ENCODE measurements around the gene FEZ2. TPM values are rescaled to one million over a fixed set of nuclear protein-coding genes. Genes with fewer than 3 reads are reported as not detected.

Gene FEZ2
- total and polyA plus RNA-seq, 12 donors, result 13.9 to 103 (median 63.5) TPM

- H3K36me3 ChIP-seq (replicated peaks in 1 of 2), result peaks cover 0 to 28% of the 10 kb centered on the region in 2 donors
- intact Hi-C loops (cut with DNase I), result no loop called here
- WGBS, 4 donors, result 95 to 99% (median 97%) methylated on average over 7 of the region's 7 CpGs
Observed at GRCh38 chr2:36515538-36515937, 82.4 kb downstream of the FEZ2 start.

GRCh38 chr2:36513661-36514060, 84.3 kb downstream of the FEZ2 start:
- no peaks in the 10 kb centered on the region for H3K4me1 ChIP-seq (replicated peaks in 1 of 2)
- H3K27me3 ChIP-seq, result no peaks in the 10 kb centered on the region
- intact Hi-C loops (cut with DNase I), result no loop called here
- DNase-seq, result no peak
- no peak for TF ChIP-seq POLR2A (IDR thresholded peaks at IDR 0.05)
- TF ChIP-seq, protein P1, sequence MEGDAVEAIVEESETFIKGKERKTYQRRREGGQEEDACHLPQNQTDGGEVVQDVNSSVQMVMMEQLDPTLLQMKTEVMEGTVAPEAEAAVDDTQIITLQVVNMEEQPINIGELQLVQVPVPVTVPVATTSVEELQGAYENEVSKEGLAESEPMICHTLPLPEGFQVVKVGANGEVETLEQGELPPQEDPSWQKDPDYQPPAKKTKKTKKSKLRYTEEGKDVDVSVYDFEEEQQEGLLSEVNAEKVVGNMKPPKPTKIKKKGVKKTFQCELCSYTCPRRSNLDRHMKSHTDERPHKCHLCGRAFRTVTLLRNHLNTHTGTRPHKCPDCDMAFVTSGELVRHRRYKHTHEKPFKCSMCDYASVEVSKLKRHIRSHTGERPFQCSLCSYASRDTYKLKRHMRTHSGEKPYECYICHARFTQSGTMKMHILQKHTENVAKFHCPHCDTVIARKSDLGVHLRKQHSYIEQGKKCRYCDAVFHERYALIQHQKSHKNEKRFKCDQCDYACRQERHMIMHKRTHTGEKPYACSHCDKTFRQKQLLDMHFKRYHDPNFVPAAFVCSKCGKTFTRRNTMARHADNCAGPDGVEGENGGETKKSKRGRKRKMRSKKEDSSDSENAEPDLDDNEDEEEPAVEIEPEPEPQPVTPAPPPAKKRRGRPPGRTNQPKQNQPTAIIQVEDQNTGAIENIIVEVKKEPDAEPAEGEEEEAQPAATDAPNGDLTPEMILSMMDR (IDR thresholded peaks at IDR 0.05), result no peak
- 88 to 100% (median 94%) methylated on average over 2 of the region's 2 CpGs for WGBS, 4 donors
- no peaks in the 10 kb centered on the region for H3K9me3 ChIP-seq (replicated peaks in 1 of 3)
- H3K27ac ChIP-seq, result no peak overlapping the region
- H3K4me3 ChIP-seq, result no peak overlapping the region
- peaks cover 0 to 28% of the 10 kb centered on the region in 2 donors for H3K36me3 ChIP-seq (replicated peaks in 1 of 2)

More at GRCh38 chr2:36515538-36515937, 82.4 kb downstream of the FEZ2 start:
- Histone ChIP-seq H3K27me3 (no peaks in the 10 kb centered on the region), H3K27ac (no peak overlapping the region), H3K4me3 (no peak overlapping the region), H3K9me3 (replicated peaks in 1 of 3) (no peaks in the 10 kb centered on the region), H3K4me1 (replicated peaks in 1 of 2) (no peaks in the 10 kb centered on the region)
- no peak for DNase-seq
- no peak for TF ChIP-seq POLR2A (IDR thresholded peaks at IDR 0.05)
- TF ChIP-seq, protein P1 (IDR thresholded peaks at IDR 0.05), result no peak

DNA sequence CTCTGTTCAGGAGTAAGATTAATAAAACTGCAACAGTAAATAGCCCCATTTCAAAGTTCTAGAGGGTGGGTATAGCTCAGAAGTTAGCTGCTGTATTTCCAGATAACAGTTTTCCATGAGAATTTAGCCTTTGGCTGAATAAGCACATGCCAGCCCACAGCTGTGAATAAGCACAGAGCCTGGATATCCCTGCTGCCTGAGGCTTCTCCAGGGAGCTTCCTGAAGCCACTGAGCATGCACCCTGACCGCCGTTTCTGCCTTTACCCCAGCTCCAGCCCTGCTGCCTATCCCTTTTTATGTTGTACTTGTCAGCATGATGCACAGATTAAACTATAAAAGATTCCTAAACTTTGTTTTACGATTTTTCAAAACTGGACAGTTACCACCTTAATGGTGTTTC, 85.3 kb downstream of the FEZ2 start:
- H3K36me3 ChIP-seq (replicated peaks in 1 of 2), result peaks cover 0 to 28% of the 10 kb centered on the region in 2 donors

DNA sequence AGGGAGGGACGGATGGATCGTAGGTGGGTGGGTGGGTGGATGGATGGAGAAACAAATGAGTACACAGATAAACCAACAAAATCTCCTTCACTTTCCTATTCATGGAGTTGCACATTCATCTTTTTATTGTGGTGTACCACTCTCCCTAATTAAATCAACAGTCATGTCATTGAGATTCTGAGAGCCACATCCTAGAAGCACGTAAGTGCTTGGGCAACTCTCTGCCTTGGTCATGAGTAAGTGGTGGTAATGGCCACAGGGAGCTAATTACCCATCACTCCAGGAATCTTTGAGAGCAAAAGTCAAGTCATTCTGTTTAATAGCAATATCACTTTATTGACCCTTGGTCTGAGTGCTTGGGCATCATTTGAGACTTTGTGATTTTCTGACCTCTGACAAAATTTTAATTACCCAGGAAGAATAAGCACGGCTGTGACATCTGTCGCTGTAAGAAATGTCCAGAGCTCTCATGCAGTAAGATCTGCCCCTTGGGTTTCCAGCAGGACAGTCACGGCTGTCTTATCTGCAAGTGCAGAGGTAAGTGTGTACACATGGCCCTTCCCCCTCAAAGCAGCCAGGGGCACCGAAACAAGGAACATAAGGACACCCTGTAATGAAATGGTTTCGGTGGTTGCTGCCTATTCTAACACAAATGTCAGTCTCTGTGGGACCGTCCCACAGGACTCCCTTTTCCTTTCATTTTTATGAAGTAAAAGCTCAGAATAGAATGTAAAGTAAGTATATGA, 85.9 kb downstream of the FEZ2 start:
- no peak for DNase-seq
- Histone ChIP-seq H3K4me1 (replicated peaks in 1 of 2) (no peaks in the 10 kb centered on the region), H3K27me3 (no peaks in the 10 kb centered on the region), H3K36me3 (replicated peaks in 1 of 2) (peaks cover 0 to 28% of the 10 kb centered on the region in 2 donors), H3K27ac (no peak overlapping the region), H3K4me3 (no peak overlapping the region), H3K9me3 (replicated peaks in 1 of 3) (no peaks in the 10 kb centered on the region)
- intact Hi-C loops (cut with DNase I), result no loop called here
- no peak for TF ChIP-seq POLR2A (IDR thresholded peaks at IDR 0.05)
- TF ChIP-seq, protein P1 (IDR thresholded peaks at IDR 0.05), result no peak
- 87 to 92% (median 91%) methylated on average over 9 of the region's 9 CpGs for WGBS, 4 donors

More for the DNA sequence above, 85.3 kb downstream of the FEZ2 start:
- H3K27me3 ChIP-seq, result no peaks in the 10 kb centered on the region
- intact Hi-C loops (cut with DNase I), result no loop called here
- no peaks in the 10 kb centered on the region for H3K9me3 ChIP-seq (replicated peaks in 1 of 3)
- no peak overlapping the region for H3K27ac ChIP-seq
- H3K4me1 ChIP-seq (replicated peaks in 1 of 2), result no peaks in the 10 kb centered on the region
- TF ChIP-seq, protein P1 (IDR thresholded peaks at IDR 0.05), result no peak
- TF ChIP-seq POLR2A (IDR thresholded peaks at IDR 0.05), result no peak
- no peak overlapping the region for H3K4me3 ChIP-seq
- no peak for DNase-seq
- WGBS, 4 donors, result 74 to 89% (median 77%) methylated on average over 3 of the region's 3 CpGs

Measured in adrenal gland (tissue), 12 donors.